ENCODE data around the gene WDPCP. TPM values are rescaled to one million over a fixed set of nuclear protein-coding genes. Genes with fewer than 3 reads are reported as not detected.

WDPCP gene
- total and polyA plus RNA-seq, 10 of the 15 experiments (the other 5 are each of a cell fraction or from before 2014, with no cell fraction given) = 2.1 to 7.9 (median 4.6) TPM

- H3K4me3 ChIP-seq = no peak overlapping the region
- no TSS peak for BruUV-seq (replicated peaks)
- no peak overlapping the region for H2AFZ ChIP-seq (ENCODE audit: control insufficient read depth, low read depth, low read length)
- H4K20me1 ChIP-seq (ENCODE audit: control insufficient read depth, insufficient read depth) = no peaks in the 10 kb centered on the region
- FAIRE-seq (no peak), DNase-seq (ENCODE audit: low read depth, low spot score) (no peak), ATAC-seq (no peak)
- H3K27ac ChIP-seq (ENCODE audit: control insufficient read depth, insufficient read depth) = no peak overlapping the region
- CTCF ChIA-PET = interaction anchor here (0.9 to 1.4 kb wide), 2 partner anchors 12 to 68 kb away, joined by 3 to 5 read pairs; no protein-coding TSS in a partner anchor
- in situ Hi-C loops (cut with MboI) = no loop called here
- no peaks in the 10 kb centered on the region; the same call in 2 of the 3 replicates for H3K9me3 ChIP-seq (replicated peaks; ENCODE audit: control insufficient read depth, insufficient read depth, low read length)
- H3K36me3 ChIP-seq (ENCODE audit: control insufficient read depth in 2 of 2, insufficient read depth in 2 of 2, low read length in 1 of 2) = no peaks in the 10 kb centered on the region
- no peak overlapping the region for H3K4me2 ChIP-seq (ENCODE audit: control insufficient read depth, insufficient read depth)
- no peaks in the 10 kb centered on the region for H3K79me2 ChIP-seq (ENCODE audit: control insufficient read depth, insufficient read depth, low read length)
- H3K27me3 ChIP-seq (replicated peaks in 1 of 2; ENCODE audit: control insufficient read depth in 2 of 2, insufficient read depth in 2 of 2, low read length in 1 of 2) = no peaks in the 10 kb centered on the region
- POLR2A ChIA-PET = interaction anchor here (0.7 kb wide), 1 partner anchor 88 kb away, joined by 3 read pairs; no protein-coding TSS in a partner anchor
- no peak overlapping the region for H3K9ac ChIP-seq (ENCODE audit: control insufficient read depth, insufficient read depth, low read length)
- H3K4me1 ChIP-seq (ENCODE audit: control insufficient read depth, insufficient read depth, low read length) = no peaks in the 10 kb centered on the region; the same call in 1 of the 2 replicates
- TF ChIP-seq SRF (IDR thresholded peaks at IDR 0.05; ENCODE audit: low read depth in 2 of 2, low read length in 2 of 2) (no peak), IKZF1 (conservative IDR thresholded peaks at IDR 0.05) (no peak), NR2F1 (conservative IDR thresholded peaks at IDR 0.05) (no peak), PRDM15 (CRISPR knock-in tag; IDR thresholded peaks at IDR 0.05) (no peak), NRF1 (conservative IDR thresholded peaks at IDR 0.05; ENCODE audit: low read depth, low read length) (no peak), RFX5 (IDR thresholded peaks at IDR 0.05; ENCODE audit: low read depth, low read length) (no peak), KDM1A (IDR thresholded peaks at IDR 0.05; ENCODE audit: borderline replicate concordance) (no peak), BCL11A (IDR thresholded peaks at IDR 0.05; ENCODE audit: low read depth, low read length) (no peak), FOS (IDR thresholded peaks at IDR 0.05; ENCODE audit: borderline replicate concordance, extremely low read depth, insufficient read length) (no peak), MYB (IDR thresholded peaks at IDR 0.05; ENCODE audit: borderline replicate concordance, low read depth, low read length) (no peak), IRF3 (IDR thresholded peaks at IDR 0.05) (no peak)
- TF ChIP-seq, protein P1, sequence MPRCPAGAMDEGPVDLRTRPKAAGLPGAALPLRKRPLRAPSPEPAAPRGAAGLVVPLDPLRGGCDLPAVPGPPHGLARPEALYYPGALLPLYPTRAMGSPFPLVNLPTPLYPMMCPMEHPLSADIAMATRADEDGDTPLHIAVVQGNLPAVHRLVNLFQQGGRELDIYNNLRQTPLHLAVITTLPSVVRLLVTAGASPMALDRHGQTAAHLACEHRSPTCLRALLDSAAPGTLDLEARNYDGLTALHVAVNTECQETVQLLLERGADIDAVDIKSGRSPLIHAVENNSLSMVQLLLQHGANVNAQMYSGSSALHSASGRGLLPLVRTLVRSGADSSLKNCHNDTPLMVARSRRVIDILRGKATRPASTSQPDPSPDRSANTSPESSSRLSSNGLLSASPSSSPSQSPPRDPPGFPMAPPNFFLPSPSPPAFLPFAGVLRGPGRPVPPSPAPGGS (IDR thresholded peaks at IDR 0.05; ENCODE audit: borderline replicate concordance, insufficient read depth, low read depth, low read length, poor library complexity, severe bottlenecking) = no peak
- WGBS (ENCODE audit: insufficient coverage, insufficient replicate concordance, low lambda C conversion rate, missing lambda C conversion rate) = 35% methylated on average over 3 of the region's 3 CpGs
- RAD21 ChIA-PET (ENCODE audit: unreplicated experiment) = interaction anchor here (1.0 kb wide), 1 partner anchor 35 kb away, joined by 3 read pairs; no protein-coding TSS in a partner anchor
- intact Hi-C loops (cut with micrococcal nuclease; ENCODE audit: unreplicated experiment) = no loop called here
- SMC1A ChIA-PET (ENCODE audit: uncharacterized antibody, unreplicated experiment) = no interaction called here
Observed at GRCh38 chr2:63555931-63556330, 32.3 kb downstream of the WDPCP start.
